GM19438 (cell line): Measurements from ENCODE around the gene SERPINA5.

Experiments
- ATAC-seq: cut with Tn5 transposase; IDR thresholded peaks from one replicate; pipeline ENCODE4 v1.9.1; 2021; ENCODE audit warnings: low read depth; ENCODE audit not compliant: unreplicated experiment

The SERPINA5 gene

GRCh38 chr14:94548999-94549985 is 31.9 kb upstream of the SERPINA5 start:
- ATAC-seq: no peak

GRCh38 chr14:94550041-94550440 is 31.2 kb upstream of the SERPINA5 start:
- ATAC-seq: no peak

GRCh38 chr14:94555991-94556390 is 25.2 kb upstream of the SERPINA5 start:
- no peak for ATAC-seq

GRCh38 chr14:94557327-94557726 is 23.9 kb upstream of the SERPINA5 start:
- ATAC-seq: no peak

- no peak for ATAC-seq
Observed at GRCh38 chr14:94558842-94559241, 22.4 kb upstream of the SERPINA5 start.

- ATAC-seq: no peak
Observed at GRCh38 chr14:94559638-94560290, 21.5 kb upstream of the SERPINA5 start.

- ATAC-seq: no peak
Observed at GRCh38 chr14:94560291-94560665, 20.9 kb upstream of the SERPINA5 start.

- no peak for ATAC-seq
Observed at GRCh38 chr14:94560751-94561655, 20.2 kb upstream of the SERPINA5 start, which contains the start of gene SERPINA4. Gene SERPINA4 (plus strand): TSS chr14:94561442. CDS start chr14:94563483, 2,041 bp downstream.

GRCh38 chr14:94561656-94562010 is 19.6 kb upstream of the SERPINA5 start:
- ATAC-seq: no peak

GRCh38 chr14:94562022-94562421 is 19.2 kb upstream of the SERPINA5 start:
- ATAC-seq: no peak

- ATAC-seq: no peak
Observed at GRCh38 chr14:94562941-94563883, 18.0 kb upstream of the SERPINA5 start.

- ATAC-seq: no peak
Observed at GRCh38 chr14:94564381-94564780, 16.8 kb upstream of the SERPINA5 start.

- no peak for ATAC-seq
Observed at GRCh38 chr14:94568186-94568585, 13.0 kb upstream of the SERPINA5 start.

- ATAC-seq: no peak
Observed at GRCh38 chr14:94569381-94570001, 11.7 kb upstream of the SERPINA5 start.

- ATAC-seq: no peak
Observed at GRCh38 chr14:94570002-94570400, 11.2 kb upstream of the SERPINA5 start.

- no peak for ATAC-seq
Observed at GRCh38 chr14:94570440-94570839, 10.8 kb upstream of the SERPINA5 start.

- no peak for ATAC-seq
Observed at GRCh38 chr14:94571395-94571794, 9.8 kb upstream of the SERPINA5 start.

- ATAC-seq: no peak
Observed at GRCh38 chr14:94571950-94572349, 9.3 kb upstream of the SERPINA5 start.

GRCh38 chr14:94572637-94573303 is 8.5 kb upstream of the SERPINA5 start:
- ATAC-seq: no peak
